ENCODE results near the gene USP35.
"Not testable (repeated sequence)": the region's sequence is repeated elsewhere in the genome, so short reads cannot be mapped to it uniquely, and the experiment has no call there.

The USP35 gene

DNA sequence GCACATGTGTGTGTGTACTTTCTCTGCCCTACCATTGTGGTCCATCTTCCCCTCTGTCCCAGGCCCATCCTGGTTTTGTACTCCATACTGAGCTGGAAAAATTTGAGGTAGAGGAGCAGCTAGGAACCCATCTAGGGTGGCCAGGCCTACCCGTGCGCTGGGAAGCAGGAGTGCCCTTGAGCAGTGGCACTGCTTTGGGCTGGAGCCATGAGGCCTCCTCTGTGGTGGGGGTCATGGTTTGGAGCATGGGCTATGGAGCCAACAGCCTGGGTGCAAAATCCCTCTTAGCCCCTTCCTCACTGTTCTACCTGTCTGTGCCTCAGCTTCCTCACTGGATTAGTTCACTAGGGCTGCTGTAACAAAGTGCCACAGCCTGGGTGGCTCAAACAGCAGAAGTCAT is 27.4 kb upstream of the USP35 start:
- H3K27me3 Mint-ChIP-seq, result no peaks in the 10 kb centered on the region
- no peaks in the 10 kb centered on the region for H3K36me3 Mint-ChIP-seq
- no peak for ATAC-seq
- H3K4me1 Mint-ChIP-seq, result no peaks in the 10 kb centered on the region
- H3K27ac Mint-ChIP-seq, result no peak overlapping the region
- H3K9me3 Mint-ChIP-seq, result no peaks in the 10 kb centered on the region
- no peak overlapping the region for H3K4me3 Mint-ChIP-seq

DNA sequence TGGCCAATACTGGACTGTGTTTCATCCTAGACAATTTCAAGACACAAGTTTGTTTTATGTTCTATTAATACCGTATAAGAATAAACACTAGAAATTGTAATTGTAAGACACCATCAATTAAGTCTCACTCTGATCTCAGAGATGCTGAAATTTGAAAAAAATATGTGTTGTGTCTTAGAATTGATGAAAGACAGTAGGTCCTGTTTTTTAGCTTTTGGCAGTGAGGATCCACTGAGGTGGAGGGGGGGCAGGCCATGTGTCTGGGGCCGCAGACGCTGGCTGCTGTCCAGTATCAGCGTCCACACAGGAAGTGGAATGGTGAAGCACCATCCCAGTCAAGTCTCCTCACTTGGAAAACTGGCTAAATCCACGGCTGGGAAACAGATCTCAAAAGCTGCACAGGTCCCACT is 26.8 kb upstream of the USP35 start:
- ATAC-seq, result no peak
- no peaks in the 10 kb centered on the region for H3K36me3 Mint-ChIP-seq
- H3K27me3 Mint-ChIP-seq, result no peaks in the 10 kb centered on the region
- H3K4me3 Mint-ChIP-seq, result no peak overlapping the region
- no peaks in the 10 kb centered on the region for H3K4me1 Mint-ChIP-seq
- H3K27ac Mint-ChIP-seq, result no peak overlapping the region
- no peaks in the 10 kb centered on the region for H3K9me3 Mint-ChIP-seq

DNA sequence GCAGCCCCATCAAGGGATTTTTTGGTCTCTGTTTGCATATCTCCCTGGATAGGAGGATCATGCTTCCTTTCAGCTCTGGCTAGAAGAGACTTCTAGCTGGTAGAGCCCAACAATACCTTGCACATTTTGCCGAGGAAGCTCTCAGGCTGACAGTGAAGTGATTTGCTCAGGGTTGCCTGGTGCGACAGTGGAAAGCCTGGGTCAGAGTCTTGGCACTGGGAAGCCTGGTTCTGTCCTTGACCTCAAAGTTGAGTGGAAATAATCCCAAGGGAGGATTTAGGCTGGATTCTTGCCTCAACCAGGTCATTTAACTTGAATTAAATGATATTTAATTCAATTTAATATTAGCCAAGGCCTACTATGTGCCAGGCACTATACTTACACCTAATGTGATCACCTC is 24.9 kb upstream of the USP35 start:
- Mint-ChIP-seq H3K4me3 (no peak overlapping the region), H3K27me3 (no peaks in the 10 kb centered on the region), H3K36me3 (no peaks in the 10 kb centered on the region), H3K27ac (no peak overlapping the region), H3K4me1 (no peaks in the 10 kb centered on the region), H3K9me3 (no peaks in the 10 kb centered on the region)
- ATAC-seq, result no peak

DNA sequence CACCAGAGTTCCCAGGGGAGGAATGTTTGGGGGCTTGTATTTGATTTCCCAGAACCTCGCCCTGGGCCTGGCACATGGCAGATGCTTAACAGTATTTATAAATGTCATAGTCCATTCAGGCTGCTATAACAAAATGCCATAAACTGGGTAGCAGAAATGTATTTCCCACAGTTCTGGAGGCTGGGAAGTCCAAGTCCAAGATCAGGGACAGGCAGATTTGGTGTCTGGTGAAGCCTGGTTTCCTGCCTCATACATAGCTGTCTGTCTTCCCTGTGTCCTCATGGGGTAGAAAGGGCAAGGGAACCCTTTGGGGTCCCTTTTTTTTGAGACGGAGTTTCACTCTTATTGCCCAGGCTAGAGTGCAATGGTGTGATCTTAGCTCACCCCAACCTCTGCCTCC is 24.2 kb upstream of the USP35 start:
- Mint-ChIP-seq H3K27me3 (no peaks in the 10 kb centered on the region), H3K27ac (no peak overlapping the region), H3K9me3 (no peaks in the 10 kb centered on the region), H3K4me1 (no peaks in the 10 kb centered on the region), H3K36me3 (no peaks in the 10 kb centered on the region), H3K4me3 (no peak overlapping the region)
- no peak for ATAC-seq

DNA sequence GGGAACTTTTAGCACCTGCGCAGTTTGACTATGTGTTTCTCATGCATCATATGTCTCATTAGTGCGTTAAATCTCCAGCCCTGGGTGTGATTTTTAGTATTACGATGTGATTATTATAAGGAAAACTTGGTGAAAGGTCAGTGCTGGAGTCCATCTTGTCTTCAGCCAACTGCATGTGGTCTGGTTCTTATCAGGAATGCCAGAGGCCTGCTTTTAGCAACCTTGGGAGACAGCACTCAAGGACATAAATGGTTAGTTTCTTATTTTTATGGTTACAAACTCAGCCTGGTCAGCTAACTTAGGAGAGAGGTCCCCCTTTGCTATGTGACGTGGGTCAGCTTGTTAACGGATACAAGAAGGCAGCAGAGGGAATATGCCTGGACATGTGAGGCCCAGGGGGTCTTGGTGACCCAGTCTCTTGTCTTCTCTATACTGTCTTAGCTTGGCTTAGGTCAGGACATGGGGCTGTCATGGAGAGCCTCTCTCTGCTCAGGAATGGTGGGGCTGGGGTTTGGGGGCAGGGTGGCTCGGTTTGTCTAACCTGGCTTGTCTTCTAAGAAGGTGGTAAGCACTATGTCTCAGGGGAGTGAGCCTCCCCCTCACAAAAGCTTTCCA is 21.8 kb upstream of the USP35 start:
- ATAC-seq, result no peak
- Mint-ChIP-seq H3K27me3 (no peaks in the 10 kb centered on the region), H3K27ac (no peak overlapping the region), H3K4me3 (no peak overlapping the region), H3K9me3 (no peaks in the 10 kb centered on the region), H3K4me1 (no peaks in the 10 kb centered on the region), H3K36me3 (no peaks in the 10 kb centered on the region)

DNA sequence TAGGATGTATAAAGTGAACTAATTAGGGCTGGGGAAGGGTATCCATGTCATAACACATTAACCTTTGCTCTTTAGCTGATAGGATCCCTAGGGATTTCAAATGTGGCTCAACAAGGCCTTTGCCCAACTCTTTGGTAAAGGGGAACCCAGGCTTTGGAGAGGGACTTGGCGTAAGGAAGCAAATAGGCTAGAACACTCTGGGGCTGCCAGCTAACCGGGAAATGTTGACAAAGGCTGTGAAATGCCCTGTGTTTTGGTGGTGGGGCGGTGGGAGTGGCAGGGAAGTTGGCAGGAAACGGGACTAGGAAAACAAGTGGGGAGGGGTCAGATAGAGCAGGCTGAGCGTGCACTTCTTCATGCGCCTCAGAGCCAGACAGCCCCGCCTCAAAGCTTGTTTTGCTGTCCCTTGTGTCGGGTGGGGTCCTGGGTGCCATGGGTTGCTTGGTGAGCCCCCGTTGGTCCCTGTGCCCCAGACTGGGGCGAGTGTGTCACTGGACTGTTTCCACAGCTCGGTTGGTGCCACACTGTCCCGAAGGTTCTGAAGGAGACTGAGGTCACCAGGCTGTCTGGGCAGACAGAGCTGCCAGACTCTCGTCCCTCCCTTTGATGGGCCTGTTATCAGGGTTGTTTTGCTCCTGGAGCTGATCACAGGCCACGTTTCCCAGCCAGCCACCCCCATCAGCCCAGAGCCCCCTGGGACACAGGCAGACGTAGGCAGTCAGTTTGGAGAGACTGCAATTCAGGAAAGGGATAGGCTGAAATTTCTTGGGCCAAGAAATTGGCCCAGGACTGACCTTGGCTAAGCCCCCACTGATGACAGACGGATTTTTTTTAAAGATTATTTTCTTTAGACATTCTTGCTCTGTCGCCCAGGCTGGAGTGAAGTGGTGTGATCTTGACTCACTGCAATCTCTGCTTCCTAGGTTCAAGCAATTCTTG is 19.9 kb upstream of the USP35 start:
- Mint-ChIP-seq H3K27me3 (no peaks in the 10 kb centered on the region), H3K36me3 (peaks cover 10% of the 10 kb centered on the region), H3K27ac (no peak overlapping the region), H3K4me3 (no peak overlapping the region), H3K4me1 (no peaks in the 10 kb centered on the region), H3K9me3 (no peaks in the 10 kb centered on the region)
- ATAC-seq, result no peak

DNA sequence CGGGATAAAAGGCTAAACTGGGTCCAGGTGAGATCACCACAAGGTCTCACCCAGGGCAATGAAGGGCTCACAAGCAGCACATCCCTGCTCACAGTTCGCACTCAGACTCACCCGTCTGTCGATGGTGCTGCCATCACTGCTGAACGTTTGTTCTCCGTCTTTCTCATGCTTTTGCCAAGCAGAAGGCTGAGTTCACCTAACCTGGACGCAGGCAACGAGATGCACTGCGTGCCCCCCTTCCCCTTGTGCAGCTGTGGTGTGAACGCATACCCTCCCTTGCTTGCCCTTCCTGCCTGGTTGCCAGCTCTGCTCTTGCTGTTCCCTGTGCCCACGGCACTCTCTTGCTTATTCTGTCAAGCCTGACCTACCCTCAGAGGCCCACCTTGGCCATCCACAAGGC is 18.3 kb upstream of the USP35 start:
- Mint-ChIP-seq H3K27me3 (no peaks in the 10 kb centered on the region), H3K36me3 (peaks cover 18% of the 10 kb centered on the region), H3K9me3 (no peaks in the 10 kb centered on the region), H3K4me1 (no peaks in the 10 kb centered on the region), H3K4me3 (no peak overlapping the region), H3K27ac (no peak overlapping the region)
- ATAC-seq, result no peak

DNA sequence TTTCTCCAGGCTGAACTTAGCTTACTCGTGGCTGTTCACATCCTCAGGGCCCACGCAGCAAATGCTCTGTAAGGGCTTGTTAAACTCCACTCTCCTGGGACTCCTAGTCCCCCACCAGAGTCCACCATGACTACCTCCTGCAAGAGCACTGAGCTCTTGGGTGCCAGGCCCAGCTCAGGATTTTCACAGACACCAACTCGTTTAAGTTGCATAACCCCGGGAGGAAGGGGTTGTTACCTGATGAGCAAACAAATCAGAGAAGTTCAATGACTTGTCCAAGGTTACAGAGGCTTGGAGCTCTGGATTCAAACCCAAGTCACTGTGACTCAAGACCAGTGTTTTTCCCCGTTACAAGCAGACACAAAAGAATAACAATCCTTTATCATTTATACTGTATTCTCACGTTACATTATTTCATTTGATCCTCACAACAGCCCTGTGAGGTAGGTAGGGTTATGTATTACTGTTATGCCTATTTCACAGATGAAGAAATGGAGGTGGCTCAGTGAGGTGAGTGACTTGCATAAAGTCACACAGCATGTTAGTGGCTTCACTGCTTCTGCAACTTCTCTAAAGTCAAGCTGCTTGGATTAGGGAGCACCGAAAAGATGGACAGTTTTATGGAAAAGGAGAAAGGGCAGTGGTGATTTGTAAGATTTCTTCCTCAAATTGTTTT is 17.7 kb upstream of the USP35 start:
- Mint-ChIP-seq H3K27me3 (no peaks in the 10 kb centered on the region), H3K27ac (no peak overlapping the region), H3K9me3 (no peaks in the 10 kb centered on the region)

DNA sequence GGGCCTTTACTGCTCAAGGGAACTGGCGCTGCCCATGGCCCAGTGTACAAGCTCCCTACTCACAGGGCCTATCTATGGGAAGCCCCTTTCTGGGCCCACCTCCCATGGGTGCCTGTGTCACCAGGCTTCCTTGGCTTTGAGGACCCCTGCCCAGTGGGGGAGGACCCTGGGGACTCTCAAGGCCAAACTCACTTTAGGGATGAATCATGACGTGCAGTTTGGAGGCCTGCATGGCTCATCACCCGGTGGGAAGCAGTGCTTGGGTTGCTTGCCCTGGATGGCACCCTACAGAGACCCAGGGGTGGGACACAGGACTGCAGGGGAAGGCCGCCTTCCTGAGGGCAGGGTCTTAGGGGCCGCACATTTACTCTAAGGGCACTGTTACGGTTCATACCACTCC is 16.8 kb upstream of the USP35 start:
- Mint-ChIP-seq H3K36me3 (peaks cover 29% of the 10 kb centered on the region), H3K9me3 (no peaks in the 10 kb centered on the region), H3K4me3 (no peak overlapping the region), H3K27me3 (no peaks in the 10 kb centered on the region), H3K4me1 (no peaks in the 10 kb centered on the region), H3K27ac (no peak overlapping the region)
- ATAC-seq, result no peak

More for the DNA sequence above, 17.7 kb upstream of the USP35 start:
- ATAC-seq, result no peak
- Mint-ChIP-seq H3K36me3 (peaks cover 20% of the 10 kb centered on the region), H3K4me1 (no peaks in the 10 kb centered on the region), H3K4me3 (no peak overlapping the region)

DNA sequence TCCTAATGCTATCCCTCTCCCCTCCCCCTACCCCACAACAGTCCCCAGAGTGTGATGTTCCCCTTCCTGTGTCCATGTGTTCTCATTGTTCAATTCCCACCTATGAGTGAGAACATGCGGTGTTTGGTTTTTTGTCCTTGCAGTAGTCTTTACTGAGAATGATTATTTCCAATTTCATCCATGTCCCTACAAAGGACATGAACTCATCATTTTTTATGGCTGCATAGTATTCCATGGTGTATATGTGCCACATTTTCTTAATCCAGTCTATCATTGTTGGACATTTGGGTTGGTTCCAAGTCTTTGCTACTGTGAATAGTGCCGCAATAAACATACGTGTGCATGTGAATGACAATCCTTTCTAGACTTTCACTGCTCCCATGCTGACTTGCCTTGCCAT is 12.9 kb upstream of the USP35 start:
- H3K27me3 Mint-ChIP-seq, H3K9me3 Mint-ChIP-seq, H3K4me1 Mint-ChIP-seq, H3K27ac Mint-ChIP-seq, H3K4me3 Mint-ChIP-seq, ATAC-seq: not testable (repeated sequence)
- H3K36me3 Mint-ChIP-seq, result peaks cover 41% of the 10 kb centered on the region

DNA sequence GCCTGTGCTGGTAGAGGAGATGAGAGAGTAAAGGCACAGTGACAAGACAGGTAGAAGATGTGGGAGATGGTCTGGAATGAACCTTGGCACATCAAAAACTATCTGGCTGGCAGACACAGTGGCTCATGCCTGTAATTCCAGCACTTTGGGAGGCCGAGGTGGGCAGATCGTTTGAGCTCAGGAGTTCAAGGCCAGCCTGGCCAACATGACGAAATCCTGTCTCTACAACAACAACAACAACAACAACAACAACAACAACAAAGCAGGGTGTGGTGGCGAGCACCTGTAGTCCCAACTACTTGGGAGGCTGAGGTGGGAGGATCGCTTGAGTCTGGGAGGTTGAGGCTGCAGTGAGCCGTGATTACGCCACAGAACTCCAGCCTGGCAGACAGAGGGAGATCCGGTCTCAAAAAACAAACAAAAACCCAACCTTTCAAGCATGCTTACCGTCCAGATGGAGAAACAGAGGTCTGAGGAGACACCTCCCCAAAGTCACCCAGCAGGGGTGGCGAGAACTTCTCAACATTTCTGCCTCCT is 12.0 kb upstream of the USP35 start:
- H3K36me3 Mint-ChIP-seq, result peaks cover 48% of the 10 kb centered on the region
- H3K4me3 Mint-ChIP-seq, result no peak overlapping the region
- ATAC-seq, result no peak
- H3K9me3 Mint-ChIP-seq, result peaks cover 8% of the 10 kb centered on the region
- H3K27me3 Mint-ChIP-seq, result no peaks in the 10 kb centered on the region
- H3K27ac Mint-ChIP-seq, result no peak overlapping the region
- H3K4me1 Mint-ChIP-seq, result no peaks in the 10 kb centered on the region

DNA sequence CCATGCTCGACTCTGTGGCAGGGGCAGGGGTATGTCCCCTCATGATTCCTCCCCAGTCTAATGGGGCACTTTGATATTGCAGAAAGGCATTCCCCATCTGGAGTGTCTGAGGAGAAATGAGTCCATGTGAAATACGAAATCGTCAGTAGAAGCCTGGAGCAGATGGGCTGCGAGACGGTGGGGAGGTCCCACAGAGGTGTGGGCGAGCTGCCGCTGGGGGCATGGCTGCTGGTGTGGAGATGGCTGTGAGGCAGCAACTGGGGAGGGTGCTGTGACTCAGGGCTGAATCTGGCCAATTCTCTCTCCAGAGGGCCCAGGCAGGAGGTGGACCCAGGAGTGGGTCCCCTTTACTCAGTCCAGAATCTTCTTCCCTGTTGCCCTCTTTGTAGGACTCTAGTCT is 11.5 kb upstream of the USP35 start:
- peaks cover 8% of the 10 kb centered on the region for H3K9me3 Mint-ChIP-seq
- no peak for ATAC-seq
- peaks cover 48% of the 10 kb centered on the region for H3K36me3 Mint-ChIP-seq
- no peaks in the 10 kb centered on the region for H3K4me1 Mint-ChIP-seq
- no peak overlapping the region for H3K27ac Mint-ChIP-seq
- no peak overlapping the region for H3K4me3 Mint-ChIP-seq
- no peaks in the 10 kb centered on the region for H3K27me3 Mint-ChIP-seq

DNA sequence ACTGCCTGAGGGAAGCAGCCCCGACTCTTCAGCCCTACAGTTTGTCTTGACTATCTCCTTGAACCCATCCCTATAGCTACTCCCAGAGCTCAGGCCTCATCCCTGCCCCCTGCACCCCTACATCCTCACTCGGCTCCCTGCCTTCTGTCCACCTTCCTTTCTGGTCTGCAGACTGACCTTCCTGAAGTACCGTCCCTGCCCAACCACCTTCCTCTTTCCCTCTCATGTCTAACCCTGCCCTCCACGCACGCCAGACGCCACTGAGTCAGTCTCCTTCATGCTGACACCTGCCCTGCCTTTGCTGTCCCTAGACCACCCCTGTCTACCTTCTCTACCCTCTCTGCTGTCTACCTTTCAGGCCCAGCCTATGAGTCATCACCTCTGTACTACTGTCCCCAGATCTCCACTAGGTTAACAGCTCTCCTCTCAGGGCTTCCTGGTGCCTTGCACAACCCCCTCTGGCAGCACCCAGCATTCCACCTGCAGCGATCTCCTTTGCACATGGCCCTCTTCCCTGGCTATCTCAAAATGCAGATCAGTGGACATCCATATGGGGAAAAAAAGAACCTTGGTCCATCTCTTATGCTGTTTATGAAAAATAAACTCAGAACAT is 9.2 kb upstream of the USP35 start:
- Mint-ChIP-seq H3K27ac (no peak overlapping the region), H3K4me3 (no peak overlapping the region), H3K9me3 (peaks cover 8% of the 10 kb centered on the region), H3K36me3 (peaks cover 37% of the 10 kb centered on the region), H3K4me1 (no peaks in the 10 kb centered on the region), H3K27me3 (no peaks in the 10 kb centered on the region)
- no peak for ATAC-seq

DNA sequence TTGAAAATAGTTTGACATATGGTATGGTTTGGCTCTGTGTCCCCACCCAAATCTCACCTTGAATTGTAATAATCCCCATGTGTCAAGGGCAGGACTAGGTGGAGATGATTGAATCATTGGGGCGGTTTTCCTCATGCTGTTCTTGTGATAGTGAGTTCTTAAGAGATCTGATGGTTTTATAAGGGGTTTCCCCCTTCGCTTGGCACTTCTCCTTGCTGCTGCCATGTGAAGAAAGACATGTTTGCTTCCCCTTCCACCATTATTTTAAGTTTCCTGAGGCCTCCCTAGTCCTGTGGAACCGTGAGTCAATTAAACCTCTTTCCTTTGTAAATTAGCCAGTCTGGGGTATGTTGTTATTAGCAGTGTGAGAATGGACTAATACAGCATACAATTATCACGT is 8.0 kb upstream of the USP35 start:
- Mint-ChIP-seq H3K9me3 (peaks cover 8% of the 10 kb centered on the region), H3K27me3 (no peaks in the 10 kb centered on the region), H3K27ac (no peak overlapping the region), H3K4me3 (no peak overlapping the region), H3K36me3 (peaks cover 36% of the 10 kb centered on the region), H3K4me1 (no peaks in the 10 kb centered on the region)
- ATAC-seq, result no peak

DNA sequence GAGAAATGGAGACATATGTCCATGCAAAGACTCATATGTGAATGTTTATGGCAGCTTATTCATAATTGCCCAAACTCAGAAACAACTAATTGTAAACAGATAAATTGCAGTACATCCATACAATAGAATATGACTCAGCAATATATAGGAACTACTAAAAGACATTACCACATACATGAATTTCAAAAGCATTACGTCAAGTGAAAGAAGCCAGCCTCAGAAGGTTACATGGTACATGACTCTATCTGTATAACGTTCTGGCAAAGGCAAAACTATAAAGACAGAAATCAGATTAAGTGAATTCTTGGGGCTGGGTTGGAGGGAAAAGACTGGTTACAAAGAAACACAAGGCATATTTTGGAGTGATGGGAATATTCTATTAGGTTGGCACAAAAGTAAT is 7.5 kb upstream of the USP35 start:
- ATAC-seq, result no peak
- Mint-ChIP-seq H3K36me3 (peaks cover 32% of the 10 kb centered on the region), H3K4me1 (no peaks in the 10 kb centered on the region), H3K9me3 (peaks cover 8% of the 10 kb centered on the region), H3K27me3 (no peaks in the 10 kb centered on the region), H3K27ac (no peak overlapping the region), H3K4me3 (no peak overlapping the region)

Measured in stimulated activated memory B cell treated with anti-CD40 and anti-IgM and Interleukin-4, amounts not matched to agents 10 μg/mL and 1 μg/mL and 100 μg/mL, for 72 hours (primary cell).